ENCODE results near the gene SLC16A9.

GRCh38 chr10:59672150-59672875, 37.3 kb downstream of the SLC16A9 start:
- no peak for TF ChIP-seq CTCF (IDR thresholded peaks at IDR 0.05; ENCODE audit: insufficient read depth, low read length, poor library complexity, severe bottlenecking)
- TF ChIP-seq EZH2phosphoT487 (conservative IDR thresholded peaks at IDR 0.05; ENCODE audit: low read length) = no peak

All from SU-DHL-6 (cell line).